NCI-H1092 treated with DMSO at 0.1 percent for 48 hours (cell line): ENCODE results near the gene FGFR3.

Experiments
- DNase-seq: peaks from one replicate; lab custom pipeline; 2025; lab: John Stamatoyannopoulos, UW

FGFR3 gene

DNA sequence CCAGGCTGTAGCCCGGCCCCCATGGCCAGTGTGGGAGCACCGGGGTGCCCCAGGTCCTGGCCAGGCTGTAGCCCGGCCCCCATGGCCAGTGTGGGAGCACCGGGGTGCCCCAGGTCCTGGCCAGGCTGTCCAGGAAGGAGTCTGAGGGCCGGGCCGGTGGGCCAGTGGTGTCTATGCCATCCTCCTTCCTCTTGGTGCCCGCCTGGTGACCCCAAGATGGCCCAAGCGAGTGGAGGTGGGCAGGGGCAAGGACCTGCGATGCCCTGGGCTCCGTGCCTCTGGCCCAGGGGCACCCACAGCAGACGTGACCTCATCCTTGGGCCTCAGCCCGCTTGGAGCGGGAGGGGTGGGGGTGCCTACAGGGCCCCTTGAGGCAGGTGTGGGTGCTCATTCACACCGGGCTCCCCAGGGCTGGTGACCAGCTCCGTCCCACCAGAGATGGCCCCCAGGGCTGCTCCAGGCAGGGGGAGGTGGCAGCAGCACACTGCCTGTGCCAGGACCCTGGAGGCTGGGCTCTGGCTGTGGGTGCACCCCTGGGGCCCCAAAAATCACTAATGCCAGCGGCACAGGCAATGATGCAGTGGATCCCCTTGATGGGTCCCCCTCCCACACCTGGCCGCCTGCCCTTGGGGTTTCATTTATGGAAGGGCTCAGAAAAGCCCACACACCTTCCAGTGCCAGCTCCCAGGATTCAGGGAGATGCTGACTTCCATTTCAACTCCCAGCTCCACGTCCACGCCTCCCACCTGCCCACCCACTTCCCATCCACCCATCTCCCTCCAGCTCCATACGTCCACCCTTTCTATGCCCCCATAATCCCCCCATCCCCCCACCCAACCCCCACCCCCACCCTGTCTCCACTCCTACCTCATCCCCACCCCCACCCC lies 36.0 kb upstream of the FGFR3 start:
- no peak for DNase-seq

DNA sequence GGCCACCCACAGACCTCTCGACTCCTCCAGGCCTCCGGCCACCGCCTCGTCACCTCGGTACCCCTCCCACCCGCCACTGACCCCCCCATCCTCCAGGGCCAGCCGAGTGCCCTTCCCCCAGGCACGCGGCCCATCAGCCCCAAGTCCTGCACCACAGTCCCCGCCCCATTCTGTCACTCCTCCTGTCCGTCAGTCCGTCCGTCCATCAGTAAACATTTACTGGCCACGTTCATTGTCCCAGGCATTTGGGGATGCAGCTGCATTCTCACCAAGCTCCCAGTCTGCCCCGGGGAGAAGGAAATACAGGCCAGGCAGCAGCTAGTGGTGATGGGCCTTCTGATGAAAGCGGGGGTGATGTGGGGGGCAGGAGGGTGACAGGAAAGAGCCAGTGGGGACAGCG lies 35.3 kb upstream of the FGFR3 start:
- no peak for DNase-seq

- DNase-seq: no peak
These were observed 34.6 kb upstream of the FGFR3 start for GRCh38 chr4:1758306-1759121.

GRCh38 chr4:1759170-1759817 lies 33.8 kb upstream of the FGFR3 start:
- no peak for DNase-seq

DNA sequence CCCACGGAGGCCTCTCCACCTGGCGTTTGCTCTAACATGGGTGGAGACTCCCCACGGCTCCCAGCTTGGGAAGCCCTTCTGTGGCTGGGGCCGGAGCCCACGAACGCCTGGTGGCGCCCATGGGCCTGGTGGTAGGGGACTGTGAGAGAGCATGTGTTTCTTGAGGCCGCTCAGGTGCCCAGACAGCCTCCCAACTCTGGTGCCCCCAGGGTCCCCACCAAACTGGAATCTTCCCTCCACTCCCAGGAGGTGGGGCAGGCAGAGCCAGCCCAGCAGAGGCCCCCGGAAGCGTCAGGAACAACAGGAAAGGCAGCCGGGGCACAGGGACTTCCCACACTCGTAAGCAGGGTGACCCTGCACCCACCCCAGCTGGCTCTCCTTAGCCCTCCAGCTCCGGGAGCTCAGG lies 33.3 kb upstream of the FGFR3 start:
- no peak for DNase-seq

GRCh38 chr4:1760521-1761071 lies 32.5 kb upstream of the FGFR3 start:
- no peak for DNase-seq

DNA sequence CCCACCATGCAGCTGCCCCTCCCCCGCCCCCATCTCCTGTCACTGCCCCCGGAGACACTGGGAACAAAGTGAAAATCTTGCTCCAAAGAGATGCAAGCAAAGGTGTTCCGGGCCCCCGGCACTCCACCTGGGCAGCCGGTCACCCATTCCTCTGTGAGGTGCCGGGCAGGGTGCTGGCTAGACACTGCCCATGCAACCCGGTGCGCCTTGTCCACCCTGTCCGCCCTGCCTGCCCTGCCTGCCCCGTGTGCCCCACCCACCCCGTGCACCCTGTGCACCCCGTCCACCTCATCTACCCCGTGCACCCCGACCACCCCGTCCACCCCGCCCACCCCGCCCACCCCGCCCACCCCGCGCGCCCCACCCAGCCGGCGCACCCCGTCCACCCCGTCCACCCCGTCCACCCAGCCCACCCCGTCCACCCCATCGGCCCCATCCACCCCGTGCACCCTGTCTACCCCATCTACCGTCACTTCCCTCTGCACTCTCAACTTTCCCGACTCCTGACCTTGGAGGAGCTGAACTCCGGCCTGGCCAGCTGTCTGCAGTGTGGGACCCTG lies 31.9 kb upstream of the FGFR3 start:
- DNase-seq: no peak

- DNase-seq: no peak
These were observed 30.7 kb upstream of the FGFR3 start for GRCh38 chr4:1762264-1763010.

GRCh38 chr4:1763070-1763549 lies 30.0 kb upstream of the FGFR3 start:
- no peak for DNase-seq

- DNase-seq: no peak
These were observed 29.5 kb upstream of the FGFR3 start for GRCh38 chr4:1763550-1764080.

DNA sequence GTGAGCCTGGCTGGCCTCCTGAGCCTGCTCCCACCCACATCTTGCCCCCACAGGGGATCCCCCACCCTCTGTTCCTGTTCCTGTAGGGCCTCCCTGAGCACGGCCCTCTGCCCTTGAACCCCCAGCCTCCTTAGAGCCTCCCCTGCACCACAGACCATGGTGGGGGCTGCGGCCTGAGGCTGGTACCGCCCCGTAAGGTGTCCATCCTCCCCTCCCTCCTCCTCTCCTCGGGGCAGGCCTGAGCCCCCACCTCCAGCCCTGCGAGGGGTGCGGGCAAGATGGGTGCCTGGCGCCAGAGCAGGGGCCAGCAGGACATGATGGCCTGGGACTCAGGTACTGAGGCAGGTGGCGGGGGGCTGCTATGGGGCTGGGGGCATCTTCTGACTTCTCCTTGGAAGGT lies 28.4 kb upstream of the FGFR3 start:
- no peak for DNase-seq

DNA sequence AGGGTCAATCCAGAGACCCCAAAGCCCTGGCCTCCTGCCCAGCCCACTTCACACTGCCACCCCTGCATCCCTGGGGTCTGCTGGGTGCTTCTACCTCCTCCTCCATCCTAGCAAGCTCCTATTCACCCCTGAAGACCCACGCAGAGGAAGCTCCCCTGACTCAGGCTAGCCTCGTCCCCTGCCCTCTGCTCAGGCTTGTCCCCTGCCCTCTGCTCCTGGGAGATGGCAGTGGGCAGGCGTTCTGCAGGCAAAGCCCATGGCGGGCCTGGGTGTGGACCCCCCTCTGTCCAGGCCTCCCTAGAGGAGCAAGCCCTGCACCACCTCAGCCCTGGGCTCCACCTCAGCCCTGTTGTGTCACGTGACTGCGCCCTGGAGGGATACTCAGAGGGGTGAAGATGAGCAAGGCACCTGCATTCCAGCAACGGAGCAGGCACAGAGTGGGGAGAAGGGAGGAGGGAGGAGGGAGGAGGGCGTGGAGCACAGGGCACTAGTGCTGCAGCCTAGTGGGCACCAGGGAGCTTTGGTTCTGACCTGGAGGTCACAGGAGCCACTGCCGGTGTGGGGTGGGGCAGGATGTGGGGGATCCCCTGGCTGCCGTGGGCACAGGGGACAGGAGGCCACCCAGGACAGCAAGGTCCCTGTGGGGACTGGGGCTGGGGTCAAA lies 27.6 kb upstream of the FGFR3 start:
- no peak for DNase-seq

DNA sequence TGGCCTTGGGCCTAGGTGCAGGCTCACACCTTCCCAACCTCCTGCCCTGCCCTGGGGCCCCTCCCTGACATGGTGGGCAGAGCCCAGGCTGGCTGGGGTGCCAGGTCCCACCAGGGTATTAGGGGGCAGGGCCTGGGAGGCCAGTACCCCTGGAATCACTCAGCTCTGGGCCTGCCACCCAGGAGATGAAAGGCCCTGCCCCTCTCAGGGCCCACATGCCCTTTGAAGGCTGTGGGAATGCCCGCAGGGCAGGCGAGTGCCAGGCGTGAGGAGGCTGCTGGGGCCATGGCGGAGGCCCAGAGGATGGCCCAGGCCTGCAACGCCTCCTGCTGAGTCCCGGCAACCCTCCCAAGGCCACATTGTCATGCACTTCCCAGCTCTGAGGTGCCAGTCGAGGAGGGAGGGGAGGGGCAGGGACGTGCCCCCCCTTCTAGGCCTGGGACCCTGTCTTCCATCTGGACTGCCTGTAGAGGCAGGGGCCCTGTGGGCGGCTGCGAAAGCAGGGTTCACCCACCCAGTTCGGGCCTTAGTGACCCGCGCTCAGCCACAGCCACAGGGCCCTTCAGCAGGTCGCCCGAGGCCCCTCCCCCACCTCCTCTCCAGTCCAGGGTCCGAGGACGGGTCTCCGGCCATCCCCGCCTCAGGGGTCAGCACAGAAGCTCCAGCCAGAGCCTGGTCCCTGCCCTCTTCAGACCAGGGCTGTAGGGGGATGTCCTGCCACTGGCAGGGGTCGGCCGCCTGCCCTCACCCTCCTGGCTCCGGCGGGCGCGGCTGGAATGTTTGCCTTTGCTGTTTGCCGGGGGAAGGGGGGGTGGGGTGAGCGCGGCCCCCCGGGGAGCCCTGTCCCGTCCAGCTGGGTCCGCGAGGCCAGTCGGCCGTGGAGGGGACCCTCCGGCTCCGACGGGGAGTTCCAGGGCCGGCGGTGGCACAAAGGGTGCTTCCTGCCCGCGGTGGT lies 26.7 kb upstream of the FGFR3 start:
- DNase-seq: no peak

DNA sequence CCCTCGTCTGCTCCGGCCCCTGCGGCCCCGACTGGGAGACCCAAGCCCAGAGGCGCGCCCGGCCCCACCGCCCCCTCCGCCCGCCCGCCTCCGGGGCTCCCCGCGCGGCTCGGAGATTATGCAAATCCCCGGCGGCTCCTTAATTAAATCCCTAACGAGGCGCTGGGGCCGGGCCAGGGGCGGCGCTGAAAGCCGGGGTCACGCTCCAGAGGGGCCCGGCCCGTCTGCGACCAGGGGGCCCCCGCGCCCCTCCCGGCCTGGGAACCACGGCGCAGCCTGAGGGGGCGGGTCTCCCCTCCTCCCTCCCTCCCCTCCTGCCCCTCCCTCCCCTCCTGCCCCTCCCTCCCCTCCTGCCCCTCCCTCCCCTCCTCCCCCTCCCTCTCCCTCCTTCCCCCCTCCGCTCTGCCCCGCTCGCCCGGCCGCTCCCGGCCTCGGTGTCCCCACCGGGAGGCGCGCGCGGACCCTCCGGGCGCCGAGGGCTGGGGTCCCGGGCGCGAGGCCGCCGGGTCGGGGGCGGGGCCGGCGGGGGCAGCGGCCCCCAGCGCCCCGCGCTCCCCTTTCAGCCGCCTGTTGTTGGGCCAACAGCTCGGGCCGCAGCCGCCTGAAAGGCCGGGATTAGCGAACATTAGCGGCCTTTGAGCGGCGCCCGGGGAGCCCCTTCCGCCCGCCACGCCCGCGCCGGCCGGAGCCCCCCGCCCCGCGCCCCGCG lies 25.9 kb upstream of the FGFR3 start:
- no peak for DNase-seq

GRCh38 chr4:1767770-1768366 lies 25.2 kb upstream of the FGFR3 start:
- no peak for DNase-seq

GRCh38 chr4:1768367-1769034 lies 24.6 kb upstream of the FGFR3 start:
- no peak for DNase-seq

GRCh38 chr4:1769692-1770091 lies 23.4 kb upstream of the FGFR3 start:
- DNase-seq: no peak

GRCh38 chr4:1770245-1770644 lies 22.8 kb upstream of the FGFR3 start:
- no peak for DNase-seq
